Measurements from ENCODE around the gene SNAPC2.

- no peak for TF ChIP-seq EZH2 (IDR thresholded peaks at IDR 0.05; ENCODE audit: insufficient read depth, poor library complexity, severe bottlenecking)
- no peak for TF ChIP-seq EZH2phosphoT487 (IDR thresholded peaks at IDR 0.05; ENCODE audit: insufficient read depth, low read depth)
Observed at GRCh38 chr19:7944177-7944761, 24.1 kb downstream of the SNAPC2 start.
